GM10266 (cell line): ENCODE measurements around the gene MSI2.

Experiments
- DNase-seq: peaks from one replicate; pipeline ENCODE4 v3.0.0; 2012; ENCODE audit errors: extremely low spot score
- CTCF ChIP-seq: IDR thresholded peaks from 2 replicates; pipeline ENCODE4 v1.5.1; 2012; ENCODE audit warnings: mild to moderate bottlenecking, low read depth; ENCODE audit not compliant: control insufficient read depth, insufficient read depth; ENCODE audit errors: missing control alignments

MSI2 gene

GRCh38 chr17:57506774-57507127, 250.4 kb downstream of the MSI2 start:
- no peak for TF ChIP-seq CTCF
- DNase-seq = no peak

- DNase-seq = no peak
- no peak for TF ChIP-seq CTCF
Observed at GRCh38 chr17:57507828-57508227, 251.5 kb downstream of the MSI2 start.

GRCh38 chr17:57508671-57509070, 252.3 kb downstream of the MSI2 start:
- TF ChIP-seq CTCF = no peak
- no peak for DNase-seq

- no peak for TF ChIP-seq CTCF
- DNase-seq = no peak
Observed at GRCh38 chr17:57511475-57512123, 255.3 kb downstream of the MSI2 start.

GRCh38 chr17:57512258-57512657, 255.9 kb downstream of the MSI2 start:
- DNase-seq = no peak
- TF ChIP-seq CTCF = no peak

- TF ChIP-seq CTCF = no peak
- DNase-seq = no peak
Observed at GRCh38 chr17:57512691-57513090, 256.4 kb downstream of the MSI2 start.

GRCh38 chr17:57513569-57513968, 257.2 kb downstream of the MSI2 start:
- no peak for TF ChIP-seq CTCF
- DNase-seq = no peak
